GM21737 (cell line): ENCODE measurements around the gene SMPD2.

Experiments used
- ATAC-seq: cut with Tn5 transposase; IDR thresholded peaks from one replicate; pipeline ENCODE4 v1.9.1; 2021; ENCODE audit warnings: mild to moderate bottlenecking, moderate library complexity; ENCODE audit not compliant: unreplicated experiment

Gene SMPD2

GRCh38 chr6:109446072-109446471 is 5.5 kb downstream of the SMPD2 start:
- ATAC-seq = no peak

DNA sequence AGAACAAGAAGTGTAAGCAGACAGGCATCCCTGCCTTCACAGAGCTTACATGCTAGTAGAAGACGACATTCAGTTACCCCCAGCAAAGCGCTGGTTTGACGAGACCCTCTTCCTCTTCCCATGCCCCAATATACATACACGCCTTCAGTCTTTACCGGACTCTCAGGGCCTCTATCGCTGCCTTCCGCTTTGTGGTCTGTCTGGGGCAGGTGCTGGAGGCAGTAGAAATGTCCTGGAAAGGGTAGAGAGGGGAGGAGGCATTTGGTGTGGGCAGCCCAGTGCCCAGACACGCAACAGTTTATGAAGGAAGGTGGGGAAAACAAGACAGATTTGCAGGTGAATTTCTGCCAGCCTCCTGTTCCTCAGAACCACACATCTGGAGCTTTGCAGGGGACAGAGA is 6.0 kb downstream of the SMPD2 start:
- no peak for ATAC-seq

GRCh38 chr6:109447087-109447486 is 6.6 kb downstream of the SMPD2 start:
- no peak for ATAC-seq

GRCh38 chr6:109447878-109448555 is 7.5 kb downstream of the SMPD2 start:
- ATAC-seq = no peak

GRCh38 chr6:109448615-109449014 is 8.1 kb downstream of the SMPD2 start:
- ATAC-seq = no peak

- no peak for ATAC-seq
Measured at GRCh38 chr6:109449064-109449794, 8.7 kb downstream of the SMPD2 start.

- ATAC-seq = no peak
Measured at GRCh38 chr6:109449795-109450673, 9.5 kb downstream of the SMPD2 start.

- no peak for ATAC-seq
Measured at GRCh38 chr6:109450801-109451200, 10.3 kb downstream of the SMPD2 start.

GRCh38 chr6:109451376-109451775 is 10.9 kb downstream of the SMPD2 start:
- ATAC-seq = no peak

GRCh38 chr6:109452181-109452580 is 11.7 kb downstream of the SMPD2 start:
- no peak for ATAC-seq

GRCh38 chr6:109453156-109453555 is 12.6 kb downstream of the SMPD2 start:
- ATAC-seq = no peak

DNA sequence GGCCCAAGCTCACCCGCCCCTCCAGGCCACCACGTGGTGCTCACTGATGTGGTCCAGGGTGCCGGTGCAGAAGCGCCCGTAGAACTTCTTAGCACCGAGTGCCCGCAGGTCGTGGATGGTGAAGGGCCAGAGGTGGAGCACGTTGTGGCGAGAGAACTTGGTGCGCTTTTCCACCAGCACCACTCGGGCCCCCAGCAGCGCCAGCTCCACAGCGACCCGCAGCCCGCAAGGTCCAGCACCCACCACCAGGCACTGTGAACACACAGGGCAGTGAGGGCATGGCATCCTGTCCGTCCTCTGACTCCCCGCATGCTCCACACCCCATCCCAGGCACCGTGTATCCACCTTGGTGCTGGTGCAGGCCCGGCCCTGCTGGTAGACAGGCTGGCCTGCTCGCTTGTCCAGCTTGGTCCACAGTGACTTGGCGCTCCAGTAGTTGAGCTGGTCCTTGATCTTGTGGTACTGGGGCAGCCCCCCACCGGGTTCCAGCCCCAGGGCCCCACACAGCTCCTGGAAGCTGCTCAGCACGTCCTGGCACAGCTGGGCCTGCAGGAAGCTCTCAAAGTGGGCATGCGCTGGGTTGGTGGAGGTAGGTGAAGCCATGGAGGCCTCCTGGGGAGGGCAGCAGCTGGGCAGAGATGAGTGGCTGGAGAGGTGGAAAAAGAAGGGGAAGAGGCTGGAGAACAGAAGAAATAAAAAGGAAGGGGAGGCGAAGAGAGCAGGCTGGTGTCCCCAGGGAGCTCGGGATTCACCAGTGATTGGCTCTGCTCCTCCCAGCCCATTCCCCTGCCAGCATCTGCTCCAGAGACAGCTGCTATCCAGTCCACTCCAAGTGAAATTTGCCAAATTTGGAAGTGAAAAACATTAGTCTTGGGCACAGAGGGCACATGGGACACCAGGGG is 13.3 kb downstream of the SMPD2 start:
- no peak for ATAC-seq

DNA sequence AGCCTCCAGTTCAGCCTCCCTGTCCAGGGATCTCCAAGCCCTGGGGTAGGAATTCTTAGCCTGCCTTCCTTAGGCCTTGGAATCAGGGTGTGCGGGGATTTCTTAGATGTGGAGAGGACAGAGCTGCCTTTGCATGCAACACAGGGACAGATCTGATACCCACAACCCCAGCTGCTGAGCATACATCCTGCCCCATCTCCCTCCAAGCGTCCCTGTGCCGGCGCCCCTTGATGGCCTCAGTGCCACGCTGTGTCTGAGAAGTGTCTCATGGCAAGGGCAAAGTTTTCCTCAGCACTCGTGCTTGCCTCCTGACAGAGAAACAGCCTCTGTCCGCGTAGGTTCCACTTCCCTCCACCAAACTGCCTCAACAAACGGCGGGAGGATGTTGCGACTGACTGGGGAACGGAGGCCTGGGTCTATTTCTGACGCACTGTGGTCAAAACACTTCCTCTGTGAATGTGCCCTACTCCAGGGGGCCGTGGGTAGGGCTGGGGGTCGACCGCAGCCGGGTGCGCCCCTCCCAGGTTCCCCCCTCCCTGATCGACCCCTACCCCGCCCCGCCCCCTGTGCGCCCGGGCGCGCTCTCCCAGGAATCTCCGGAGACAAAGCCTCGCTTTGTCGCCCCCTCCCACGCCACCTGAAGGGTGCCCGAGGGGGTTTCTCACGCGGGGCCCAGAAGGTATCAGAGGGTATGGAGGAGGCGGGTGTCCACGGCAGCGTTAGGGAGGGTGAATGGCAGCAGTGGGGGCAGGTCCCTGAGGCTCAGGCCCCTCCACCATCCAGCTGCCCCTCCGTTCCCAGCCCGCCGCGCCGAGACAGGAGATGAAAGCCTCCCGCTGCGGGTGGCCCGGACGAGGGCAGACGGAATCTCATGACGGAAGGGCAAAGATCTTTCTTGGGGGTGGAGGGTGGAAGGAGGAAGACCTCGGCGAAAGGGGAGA is 14.2 kb downstream of the SMPD2 start:
- ATAC-seq = peak; percentile 24

DNA sequence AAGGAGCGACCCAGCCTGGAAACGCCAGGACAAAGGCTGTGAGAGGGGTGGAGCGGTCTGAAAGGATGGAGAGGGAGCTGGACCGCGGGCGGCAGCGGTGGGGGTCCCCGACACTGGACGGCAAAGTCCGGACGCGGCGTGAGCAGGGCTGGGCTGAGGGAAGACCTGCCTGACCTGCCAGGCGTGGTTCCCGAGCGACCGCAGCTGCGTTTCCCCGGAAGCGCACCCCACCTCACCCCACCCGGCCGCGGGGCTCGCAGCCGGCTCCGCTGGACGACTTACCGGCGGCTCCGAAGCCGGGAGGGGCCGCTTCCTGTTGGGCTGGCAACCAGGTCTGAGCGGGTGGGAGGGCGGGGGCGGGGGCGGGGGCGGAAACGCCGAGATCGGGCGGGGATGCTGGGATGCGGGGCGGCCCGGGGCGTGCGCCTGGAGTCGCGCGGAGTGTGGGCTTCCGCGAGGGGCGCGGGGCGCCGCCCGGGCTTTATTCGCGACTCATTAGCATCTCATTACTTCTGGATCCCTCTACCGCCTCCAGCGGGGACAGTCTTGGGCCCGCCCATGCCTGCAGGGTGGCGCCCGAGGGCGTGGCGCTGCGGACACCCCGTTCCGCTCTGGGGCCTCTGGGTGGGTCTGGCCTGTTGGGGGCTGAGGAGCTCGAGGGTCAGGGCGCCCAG is 15.1 kb downstream of the SMPD2 start, which contains the start of gene MICAL1:
Gene MICAL1 (minus strand): TSS at position 336 of the 674 bp plus-strand sequence. CDS start 1,576 bp downstream, outside the sequence.
- peak; percentile 55 for ATAC-seq

GRCh38 chr6:109456111-109456583 is 15.6 kb downstream of the SMPD2 start:
- no peak for ATAC-seq

- ATAC-seq = no peak
Measured at GRCh38 chr6:109456710-109457561, 16.4 kb downstream of the SMPD2 start.

DNA sequence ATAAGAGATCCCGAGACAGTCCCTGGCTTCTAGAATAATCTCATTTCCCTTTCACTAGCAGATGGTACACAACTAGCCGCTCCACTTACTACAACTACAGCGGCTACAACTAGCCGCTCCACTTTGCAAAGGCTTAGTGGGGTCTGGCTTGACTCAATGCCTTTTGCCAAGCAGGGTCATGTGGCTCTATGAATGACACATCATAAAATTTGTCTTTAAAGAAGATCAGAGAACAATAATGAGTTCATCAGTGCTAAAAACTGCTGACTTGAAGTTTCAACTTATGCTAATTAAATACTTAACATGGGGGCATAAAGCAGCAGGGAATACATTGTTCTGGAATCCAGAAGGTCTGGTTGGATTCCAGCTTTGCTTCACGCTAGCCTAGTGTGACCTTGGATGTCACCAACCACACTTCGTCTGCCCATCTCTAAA is 17.1 kb downstream of the SMPD2 start:
- no peak for ATAC-seq
